ENCODE data around the gene ASB16. TPM values are rescaled to one million over a fixed set of nuclear protein-coding genes. Genes with fewer than 3 reads are reported as not detected.

ASB16 gene
- total and polyA plus RNA-seq, 2 donors (not counting 1 experiment from before 2014, with no cell fraction given): not detected

DNA sequence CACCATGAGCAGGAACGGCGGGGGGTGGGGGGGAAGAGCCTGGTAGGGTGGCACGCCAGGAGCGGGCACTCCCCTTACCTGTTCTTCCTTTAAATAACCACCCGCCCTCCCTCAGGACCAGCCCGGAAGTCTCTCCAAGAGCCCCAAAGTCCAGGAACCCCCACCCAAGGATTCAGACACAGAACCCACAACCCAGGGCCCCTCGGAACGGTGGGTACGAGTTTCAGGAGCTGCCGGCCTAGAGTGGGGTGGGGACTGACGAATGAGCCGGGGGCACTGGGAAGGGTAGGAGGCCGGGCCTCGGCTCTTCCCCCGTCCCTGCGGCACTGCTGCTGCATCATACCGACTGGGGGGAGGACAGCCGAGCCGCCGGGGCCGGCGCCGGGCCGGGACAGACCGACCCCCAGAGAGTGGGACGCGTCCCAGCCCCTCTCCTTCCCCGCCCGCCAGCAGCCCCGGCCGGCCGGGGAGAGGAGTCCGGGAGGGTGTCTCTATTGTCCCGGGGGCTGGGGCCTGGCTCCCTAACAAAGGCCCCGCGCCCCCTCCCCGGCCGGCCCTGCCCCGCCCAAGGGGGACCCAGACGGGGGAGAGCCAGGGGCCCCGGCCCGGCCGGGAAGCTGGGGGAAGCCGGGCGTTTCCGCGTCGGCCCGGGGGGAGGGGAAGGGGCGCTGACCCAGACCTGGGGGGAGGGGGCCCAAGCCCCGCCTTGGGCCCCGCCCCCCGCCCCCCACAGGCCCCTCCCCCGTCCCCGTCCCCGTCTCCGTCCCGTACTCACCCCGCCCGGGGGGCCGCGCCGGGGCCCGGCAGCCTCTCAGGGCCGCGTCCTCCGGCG is 28.4 kb downstream of the ASB16 start:
- intact Hi-C loops (cut with micrococcal nuclease): no loop called here
- TF ChIP-seq EZH2 (IDR thresholded peaks at IDR 0.05; ENCODE audit: borderline replicate concordance, insufficient read depth, low read depth, low read length, poor library complexity, severe bottlenecking): no peak
- TF ChIP-seq, protein P1, sequence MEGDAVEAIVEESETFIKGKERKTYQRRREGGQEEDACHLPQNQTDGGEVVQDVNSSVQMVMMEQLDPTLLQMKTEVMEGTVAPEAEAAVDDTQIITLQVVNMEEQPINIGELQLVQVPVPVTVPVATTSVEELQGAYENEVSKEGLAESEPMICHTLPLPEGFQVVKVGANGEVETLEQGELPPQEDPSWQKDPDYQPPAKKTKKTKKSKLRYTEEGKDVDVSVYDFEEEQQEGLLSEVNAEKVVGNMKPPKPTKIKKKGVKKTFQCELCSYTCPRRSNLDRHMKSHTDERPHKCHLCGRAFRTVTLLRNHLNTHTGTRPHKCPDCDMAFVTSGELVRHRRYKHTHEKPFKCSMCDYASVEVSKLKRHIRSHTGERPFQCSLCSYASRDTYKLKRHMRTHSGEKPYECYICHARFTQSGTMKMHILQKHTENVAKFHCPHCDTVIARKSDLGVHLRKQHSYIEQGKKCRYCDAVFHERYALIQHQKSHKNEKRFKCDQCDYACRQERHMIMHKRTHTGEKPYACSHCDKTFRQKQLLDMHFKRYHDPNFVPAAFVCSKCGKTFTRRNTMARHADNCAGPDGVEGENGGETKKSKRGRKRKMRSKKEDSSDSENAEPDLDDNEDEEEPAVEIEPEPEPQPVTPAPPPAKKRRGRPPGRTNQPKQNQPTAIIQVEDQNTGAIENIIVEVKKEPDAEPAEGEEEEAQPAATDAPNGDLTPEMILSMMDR (IDR thresholded peaks at IDR 0.05): no peak
- Mint-ChIP-seq H3K27me3 (no peaks in the 10 kb centered on the region), H3K4me1 (peaks cover 44% of the 10 kb centered on the region), H3K9me3 (ENCODE audit: insufficient read depth) (no peaks in the 10 kb centered on the region), H3K4me3 (peak overlapping the region; percentile 88), H3K27ac (peak overlapping the region; percentile 93)
- POLR2A ChIA-PET: interaction anchor here (0.5 to 8.9 kb wide), 5 partner anchors 11 to 668 kb away, joined by 4 to 100 read pairs (median 8); partner anchors contain the start of genes SLC25A39, TMUB2 and UBTF
- H2AFZ ChIP-seq (ENCODE audit: insufficient read depth, low read depth, low read length, poor library complexity, severe bottlenecking): peak overlapping the region; percentile 62
- no peaks in the 10 kb centered on the region for H3K9me3 ChIP-seq (ENCODE audit: control extremely low read depth in 1 of 3, control insufficient read depth in 2 of 3, insufficient read depth in 1 of 3, low read length in 2 of 3)
- H3K4me3 ChIP-seq (ENCODE audit: control extremely low read depth in 1 of 5, extremely low read depth in 1 of 5, insufficient read depth in 1 of 5, low read depth in 2 of 5, low read length in 4 of 5): peak overlapping the region; percentile 66 to 83 (median 81)
- DNase-seq: peak; percentile 74
- peaks cover 29 to 39% of the 10 kb centered on the region in 2 donors for H3K4me1 ChIP-seq (ENCODE audit: control insufficient read depth in 2 of 2, insufficient read depth in 2 of 2, low read length in 2 of 2)
- H3K4me2 ChIP-seq (replicated peaks; ENCODE audit: low read depth, low read length, poor library complexity, severe bottlenecking): peak overlapping the region; percentile 92
- ATAC-seq (ENCODE audit: low read depth): peak; percentile 21
- peaks cover 5 to 32% of the 10 kb centered on the region in 2 experiments for H3K36me3 ChIP-seq (replicated peaks in 1 of 2; ENCODE audit: control extremely low read depth in 1 of 2, control insufficient read depth in 1 of 2, extremely low read depth in 1 of 2, insufficient read depth in 2 of 2, low read length in 1 of 2)
- CTCF ChIA-PET: interaction anchor here (0.6 to 5.4 kb wide), 6 partner anchors 9 to 261 kb away, joined by 3 to 44 read pairs (median 4); no protein-coding TSS in a partner anchor
- peak overlapping the region; percentile 74 for H3K9ac ChIP-seq (ENCODE audit: low read length)
- H3K79me2 ChIP-seq (ENCODE audit: control insufficient read depth, insufficient read depth, low read length): peaks cover 45% of the 10 kb centered on the region
- peaks cover 21% of the 10 kb centered on the region for H4K20me1 ChIP-seq (ENCODE audit: control insufficient read depth, insufficient read depth, low read length, poor library complexity, severe bottlenecking)
- WGBS (ENCODE audit: insufficient coverage): under 1% methylated on average over 43 of the region's 68 CpGs
- H3K27ac ChIP-seq (ENCODE audit: low read length in 2 of 2): peak overlapping the region; percentile 80 to 86
- H3K27me3 ChIP-seq (replicated peaks in 1 of 4; ENCODE audit: control extremely low read depth in 1 of 4, control insufficient read depth in 3 of 4, insufficient read depth in 4 of 4, low read length in 3 of 4): no peaks in the 10 kb centered on the region

Measured in B cell (primary cell).